H1 (cell line): ENCODE results near the gene CCR3. TPM values are rescaled to one million over a fixed set of nuclear protein-coding genes. Genes with fewer than 3 reads are reported as not detected.

ENCODE experiments used
- CTCF ChIA-PET: fragments of 300-600 bp; sonication (Branson Sonifier 250); formaldehyde crosslinking; loops from one replicate; lab custom pipeline; 2021; ENCODE audit not compliant: partially characterized antibody; lab: Charles Lee
- POLR2A ChIA-PET: fragments of 300-600 bp; sonication (Branson Sonifier 250); formaldehyde crosslinking; loops from one replicate; lab custom pipeline; 2021; ENCODE audit warnings: inconsistent platforms; ENCODE audit not compliant: partially characterized antibody; lab: Charles Lee
- DNase-seq, 2 experiments: peaks; one replicate each; pipeline versions ENCODE4 v3.0.0 to v3.0.0-alpha.2; 2010 to 2022; ENCODE audit warnings: low spot score in 2 of 2, low read depth in 1 of 2, mixed read lengths in 1 of 2
- FAIRE-seq: peaks from 2 replicates; lab custom pipeline; 2011; peaks lifted over from hg19 to GRCh38; lab: Jason Lieb, UNC
- H2AFZ ChIP-seq: 2 replicates; pipeline ENCODE4 v1.8.1; 2012; ENCODE audit warnings: low read length, inconsistent platforms
- H2AK5ac ChIP-seq: 2 replicates; pipeline ENCODE4 v1.6.1; 2013; ENCODE audit warnings: low read depth, low read length
- H2BK120ac ChIP-seq: replicated peaks from 2 replicates; pipeline ENCODE3; 2013; ENCODE audit warnings: low read depth, low read length, inconsistent platforms
- H2BK12ac ChIP-seq: 2 replicates; pipeline ENCODE4 v1.6.1; 2013; ENCODE audit warnings: low read depth, low read length
- H2BK15ac ChIP-seq: 2 replicates; pipeline ENCODE4 v1.6.1; 2013; ENCODE audit warnings: low read length
- H2BK20ac ChIP-seq: 2 replicates; pipeline ENCODE4 v1.6.1; 2013; ENCODE audit warnings: low read length
- H2BK5ac ChIP-seq: 2 replicates; pipeline ENCODE4 v1.6.1; 2013; ENCODE audit warnings: low read depth, low read length
- H3K14ac ChIP-seq: 2 replicates; pipeline ENCODE4 v1.6.1; 2013; ENCODE audit warnings: inconsistent platforms; ENCODE audit not compliant: insufficient read length
- H3K18ac ChIP-seq: 2 replicates; pipeline ENCODE4 v1.6.1; 2013; ENCODE audit warnings: low read length; ENCODE audit errors: extremely low read depth
- H3K23ac ChIP-seq: 2 replicates; pipeline ENCODE4 v1.6.1; 2013; ENCODE audit warnings: inconsistent platforms; ENCODE audit not compliant: insufficient read length
- H3K23me2 ChIP-seq: 2 replicates; pipeline ENCODE4 v1.6.1; 2013; ENCODE audit warnings: low read depth, low read length
- H3K27ac ChIP-seq: 2 replicates; pipeline ENCODE4 v1.6.1; 2011; ENCODE audit warnings: low read depth, low read length, inconsistent platforms
- H3K27me3 ChIP-seq, 4 experiments: replicated peaks in 1 of 4; 1 replicate in 1 of 4; 2 replicates in 3 of 4; pipeline versions ENCODE4 v1.6.1 to v1.8.1; 2011 to 2013; ENCODE audit warnings: low read length in 3 of 4, mild to moderate bottlenecking in 3 of 4, inconsistent platforms in 2 of 4, mixed read lengths in 2 of 4, moderate library complexity in 1 of 4; ENCODE audit not compliant: control insufficient read depth in 3 of 4, insufficient read depth in 3 of 4; ENCODE audit errors: extremely low read depth in 1 of 4
- H3K36me3 ChIP-seq, 4 experiments: 2 replicates each; pipeline versions ENCODE4 v1.6.1 to v1.8.1; 2011 to 2013; ENCODE audit warnings: mild to moderate bottlenecking in 4 of 4, low read length in 3 of 4, moderate library complexity in 2 of 4, control low read depth in 1 of 4, inconsistent platforms in 1 of 4; ENCODE audit not compliant: insufficient read depth in 4 of 4, control insufficient read depth in 2 of 4
- H3K4ac ChIP-seq: replicated peaks from 2 replicates; pipeline ENCODE3; 2013; ENCODE audit warnings: low read length, low read depth, mixed read lengths, inconsistent platforms; ENCODE audit not compliant: insufficient read length
- H3K4me1 ChIP-seq, 4 experiments: replicated peaks in 1 of 4; 1 replicate in 1 of 4; 2 replicates in 3 of 4; pipeline versions ENCODE4 v1.6.1 to v1.8.1; 2011 to 2013; ENCODE audit warnings: low read length in 3 of 4, inconsistent platforms in 2 of 4, mixed read lengths in 1 of 4; ENCODE audit not compliant: insufficient read depth in 4 of 4, control insufficient read depth in 3 of 4
- H3K4me2 ChIP-seq, 2 experiments: 2 replicates each; pipeline versions ENCODE4 v1.6.1 to v1.8.1; 2011 to 2013; ENCODE audit warnings: low read depth in 2 of 2, low read length in 2 of 2, control low read depth in 1 of 2, inconsistent platforms in 1 of 2, mild to moderate bottlenecking in 1 of 2; ENCODE audit not compliant: insufficient read depth in 1 of 2
- H3K4me3 ChIP-seq, 4 experiments: fragments of 200-600, 300-600 bp in 1 of 4; sonication (generic), shearing (Covaris generic), sonication (Bioruptor Twin) in 1 of 4; 2 replicates each; pipeline versions ENCODE4 v1.5.1 to v1.8.1; 2011 to 2016; ENCODE audit warnings: low read length in 4 of 4, low read depth in 3 of 4, control low read depth in 2 of 4, inconsistent platforms in 2 of 4, mild to moderate bottlenecking in 2 of 4, mixed read lengths in 1 of 4, moderate library complexity in 1 of 4; ENCODE audit not compliant: insufficient read depth in 2 of 4; ENCODE audit errors: extremely low read depth in 1 of 4
- H3K56ac ChIP-seq: replicated peaks from 2 replicates; pipeline ENCODE3; 2013; ENCODE audit warnings: low read depth, mild to moderate bottlenecking, mixed read lengths, low read length, inconsistent platforms; ENCODE audit not compliant: insufficient read length
- H3K79me1 ChIP-seq: 2 replicates; pipeline ENCODE4 v1.6.1; 2013; ENCODE audit warnings: low read depth, low read length, control low read depth
- H3K79me2 ChIP-seq, 2 experiments: 2 replicates each; pipeline versions ENCODE4 v1.6.1 to v1.8.1; 2012 to 2013; ENCODE audit warnings: low read length in 2 of 2, mild to moderate bottlenecking in 2 of 2, inconsistent platforms in 1 of 2; ENCODE audit not compliant: insufficient read depth in 2 of 2, control insufficient read depth in 1 of 2
- H3K9ac ChIP-seq, 4 experiments: replicated peaks in 1 of 4; 1 replicate in 1 of 4; 2 replicates in 3 of 4; pipeline versions ENCODE4 v1.6.1 to v1.8.1; 2011 to 2013; ENCODE audit warnings: low read depth in 3 of 4, low read length in 3 of 4, control low read depth in 2 of 4, mild to moderate bottlenecking in 2 of 4, moderate library complexity in 2 of 4, inconsistent platforms in 1 of 4; ENCODE audit errors: extremely low read depth in 1 of 4
- H3K9me3 ChIP-seq, 2 experiments: 2 replicates each; pipeline versions ENCODE4 v1.6.1 to v1.8.1; 2012 to 2013; ENCODE audit warnings: mild to moderate bottlenecking in 2 of 2, moderate library complexity in 2 of 2, control low read depth in 1 of 2, inconsistent platforms in 1 of 2, low read depth in 1 of 2, low read length in 1 of 2, mixed read lengths in 1 of 2; ENCODE audit not compliant: insufficient read depth in 2 of 2
- H4K20me1 ChIP-seq, 2 experiments: replicated peaks in 1 of 2; 2 replicates each; pipeline versions ENCODE3 to v1.8.1; 2011 to 2013; ENCODE audit warnings: inconsistent platforms in 2 of 2, low read length in 2 of 2, mild to moderate bottlenecking in 1 of 2; ENCODE audit not compliant: insufficient read depth in 2 of 2, control insufficient read depth in 1 of 2
- H4K5ac ChIP-seq: 2 replicates; pipeline ENCODE4 v1.6.1; 2013; ENCODE audit warnings: low read length, low read depth, mixed read lengths, inconsistent platforms; ENCODE audit not compliant: insufficient read length
- H4K8ac ChIP-seq: 2 replicates; pipeline ENCODE4 v1.8.0; 2013; ENCODE audit warnings: mild to moderate bottlenecking, moderate library complexity, low read length, inconsistent platforms; ENCODE audit not compliant: insufficient read depth; ENCODE audit errors: extremely low read depth
- H4K91ac ChIP-seq: replicated peaks from 2 replicates; pipeline ENCODE3; 2013; ENCODE audit warnings: low read length, mixed read lengths, inconsistent platforms; ENCODE audit not compliant: insufficient read length
- ATF2 ChIP-seq: IDR thresholded peaks from 2 replicates; pipeline ENCODE4 v1.6.1; 2012; ENCODE audit warnings: low read length, inconsistent platforms
- BCL11A ChIP-seq, 2 experiments: IDR thresholded peaks; one replicate each; pipeline ENCODE4 v1.6.1; 2011; ENCODE audit warnings: low read depth in 2 of 2, low read length in 2 of 2, mild to moderate bottlenecking in 2 of 2
- E2F6 ChIP-seq: IDR thresholded peaks from 2 replicates; pipeline ENCODE4 v1.6.1; 2012; ENCODE audit warnings: inconsistent platforms
- FOSL1 ChIP-seq: IDR thresholded peaks from 2 replicates; pipeline ENCODE4 v1.6.1; 2011; ENCODE audit warnings: mild to moderate bottlenecking, low read depth, low read length, moderate library complexity; ENCODE audit not compliant: insufficient read depth
- GTF2F1 ChIP-seq: IDR thresholded peaks from 2 replicates; pipeline ENCODE4 v1.6.1; 2012; ENCODE audit warnings: low read depth, low read length, improper control_type of control experiment, borderline replicate concordance
- JUN ChIP-seq: IDR thresholded peaks from 2 replicates; pipeline ENCODE4 v1.6.1; 2011; ENCODE audit warnings: low read depth, mild to moderate bottlenecking, improper control_type of control experiment, low read length
- POU5F1 ChIP-seq: IDR thresholded peaks from 2 replicates; pipeline ENCODE4 v1.6.1; 2011; ENCODE audit warnings: low read depth, mild to moderate bottlenecking, low read length, moderate library complexity
- SRF ChIP-seq: IDR thresholded peaks from 2 replicates; pipeline ENCODE4 v1.6.1; 2011; ENCODE audit warnings: mild to moderate bottlenecking, low read depth, low read length, moderate library complexity
- SUZ12 ChIP-seq: fragments of 200-600 bp; sonication (generic); IDR thresholded peaks from 2 replicates; pipeline ENCODE4 v1.6.1; 2012; ENCODE audit warnings: mild to moderate bottlenecking, inconsistent platforms, low read length, moderate library complexity, mixed read lengths
- WGBS, 2 experiments: shearing (Covaris generic) in 1 of 2; methylation state at CpG; one replicate each; pipeline versions ENCODE4 v1.1.6 to v1.1.7; 2013 to 2015; ENCODE audit warnings: low lambda C conversion rate in 2 of 2, mixed read lengths in 2 of 2, inconsistent platforms in 1 of 2, low coverage in 1 of 2, missing lambda C conversion rate in 1 of 2; ENCODE audit not compliant: insufficient replicate concordance in 2 of 2, insufficient coverage in 1 of 2, insufficient read length in 1 of 2; ENCODE audit errors: extremely low coverage in 1 of 2, missing lambda C conversion rate in 1 of 2; 5-methylcytosine and 5-hydroxymethylcytosine counted together
- polyA plus RNA-seq, 7 experiments: library from polyadenylated mRNA; depleted of rRNA in 3 of 7; stranded (reverse) in 5 of 7; unstranded in 2 of 7; fragments of >200 nt in 5 of 7; fragments of 200-250 nt in 2 of 7; gene quantifications; 1 replicate in 5 of 7; 2 replicates in 1 of 7; 4 replicates in 1 of 7; pipeline versions ENCODE4 v1.2.1 to v1.2.3, GENCODE V29; 2011 to 2013; ENCODE audit warnings: missing spikeins in 2 of 7, mixed read lengths in 2 of 7
- total RNA-seq: library from RNA; stranded (reverse); fragmentation: NEBNext Ultra II Directional; extraction: Animal tissue kit (Norgen Biotek cat#: 25700); gene quantifications from 2 replicates; pipeline ENCODE4 v1.2.1, GENCODE V29; 2021

CCR3 gene
- total and polyA plus RNA-seq, 2 of the 8 experiments (the other 6 are each of a cell fraction or from before 2014, with no cell fraction given) = not detected

GRCh38 chr3:46238386-46238785 is 3.9 kb upstream of the CCR3 start:
- no peak overlapping the region for H3K4me2 ChIP-seq
- no peak overlapping the region for H2BK12ac ChIP-seq
- no peak overlapping the region for H3K56ac ChIP-seq
- FAIRE-seq (no peak), DNase-seq (no peak)
- H3K4me3 ChIP-seq = no peak overlapping the region
- no peaks in the 10 kb centered on the region for H3K36me3 ChIP-seq
- CTCF ChIA-PET = interaction anchor here (1.3 to 2.0 kb wide), 4 partner anchors 23 to 173 kb away, joined by 4 to 9 read pairs (median 6); partner anchors contain the start of gene CCR1
- H2BK20ac ChIP-seq = no peak overlapping the region
- WGBS, 2 experiments = 90% methylated on average over 4 of the region's 4 CpGs; no CpG with 5 or more reads in 1 of the 2 experiments
- H3K23ac ChIP-seq = no peak overlapping the region
- no peaks in the 10 kb centered on the region for H3K9me3 ChIP-seq
- no peak overlapping the region for H3K18ac ChIP-seq
- H2BK120ac ChIP-seq = no peak overlapping the region
- H3K79me1 ChIP-seq = no peaks in the 10 kb centered on the region
- H3K4ac ChIP-seq = no peak overlapping the region
- no peaks in the 10 kb centered on the region for H4K20me1 ChIP-seq
- H2AFZ ChIP-seq = no peak overlapping the region
- no peak overlapping the region for H3K14ac ChIP-seq
- H3K27ac ChIP-seq = no peak overlapping the region
- no peak for TF ChIP-seq GTF2F1
- no peak for TF ChIP-seq E2F6
- no peak for TF ChIP-seq SUZ12
- no peak for TF ChIP-seq FOSL1
- TF ChIP-seq JUN = no peak
- no peak for TF ChIP-seq ATF2
- no peak for TF ChIP-seq BCL11A (IDR thresholded peaks at IDR 0.05; ENCODE audit: low read depth in 2 of 2, low read length in 2 of 2)
- no peak for TF ChIP-seq POU5F1
- no peak for TF ChIP-seq SRF
- H4K5ac ChIP-seq = no peak overlapping the region
- POLR2A ChIA-PET = no interaction called here
- no peak overlapping the region for H3K9ac ChIP-seq
- H3K79me2 ChIP-seq = no peaks in the 10 kb centered on the region
- no peak overlapping the region for H2AK5ac ChIP-seq
- H2BK5ac ChIP-seq = no peak overlapping the region
- H4K91ac ChIP-seq = no peak overlapping the region
- no peaks in the 10 kb centered on the region for H3K27me3 ChIP-seq
- H3K4me1 ChIP-seq = peaks cover 0 to 4% (median 1%) of the 10 kb centered on the region in 4 experiments; a peak in 3 of 7 replicates
- no peak overlapping the region for H4K8ac ChIP-seq
- no peak overlapping the region for H2BK15ac ChIP-seq
- H3K23me2 ChIP-seq = no peaks in the 10 kb centered on the region
